GM18511 (cell line): ENCODE data around the gene GNAO1.

Experiments
- ATAC-seq: cut with Tn5 transposase; IDR thresholded peaks from one replicate; pipeline ENCODE4 v1.9.1; 2021; ENCODE audit warnings: mild to moderate bottlenecking, moderate library complexity; ENCODE audit not compliant: unreplicated experiment

The GNAO1 gene

DNA sequence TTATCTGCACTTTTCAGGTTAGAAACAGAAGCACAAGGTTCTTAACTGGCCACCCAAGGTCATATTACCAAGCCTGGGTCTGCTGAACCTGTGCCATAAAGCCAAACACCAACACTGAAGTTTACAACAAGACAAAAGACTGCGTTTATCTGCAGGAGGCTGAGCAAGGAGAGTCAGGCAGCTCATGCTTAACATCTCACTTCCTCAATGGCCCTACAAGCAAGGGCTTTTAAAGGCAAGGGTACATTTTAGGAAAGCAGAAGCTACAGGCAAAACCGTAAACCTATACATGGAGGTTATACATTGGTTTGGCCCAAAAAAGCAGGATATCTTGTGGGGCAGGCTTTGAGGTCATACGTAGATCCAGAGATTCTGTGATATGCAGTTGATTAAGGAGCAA lies 91.2 kb downstream of the GNAO1 start:
- no peak for ATAC-seq

DNA sequence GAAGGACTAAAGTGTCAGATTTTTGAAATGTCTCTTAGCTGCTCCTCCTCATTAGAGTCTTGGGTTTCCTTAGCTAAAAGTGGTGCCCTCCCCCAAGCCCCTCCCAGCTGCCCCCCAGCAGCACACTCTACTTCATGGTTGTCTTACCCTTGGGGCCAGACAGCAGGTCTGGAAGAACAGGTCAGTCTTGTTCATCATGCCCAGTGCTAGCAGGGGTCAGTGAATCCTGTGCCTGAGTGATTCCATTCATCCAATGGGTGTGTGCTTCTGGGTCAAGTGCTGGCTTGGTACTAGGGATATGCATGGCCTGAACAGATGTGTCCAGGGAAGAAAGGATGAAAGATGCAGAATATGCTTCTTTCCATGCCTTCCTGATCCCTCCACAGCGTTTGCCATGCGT lies 93.2 kb downstream of the GNAO1 start:
- ATAC-seq, result no peak

DNA sequence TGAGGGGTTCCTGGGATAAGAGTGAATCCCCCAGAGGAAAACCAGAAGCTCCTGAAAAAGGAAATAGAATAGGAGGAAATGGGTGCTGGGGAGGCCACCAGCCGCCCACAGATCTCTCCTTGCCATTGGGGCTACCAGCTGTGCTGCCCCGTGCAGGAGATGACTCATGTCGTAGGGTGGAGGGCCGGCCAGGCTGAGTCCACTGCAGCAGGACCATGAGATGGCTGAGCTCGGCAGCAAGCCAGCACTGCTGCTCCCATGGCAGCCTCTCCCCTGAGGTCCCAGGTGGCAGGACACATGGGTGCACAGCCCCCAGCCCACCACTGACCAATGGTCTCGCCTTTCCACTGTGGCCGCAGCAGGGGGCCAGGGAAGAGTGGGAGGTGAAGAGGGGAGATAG lies 95.5 kb downstream of the GNAO1 start:
- no peak for ATAC-seq

DNA sequence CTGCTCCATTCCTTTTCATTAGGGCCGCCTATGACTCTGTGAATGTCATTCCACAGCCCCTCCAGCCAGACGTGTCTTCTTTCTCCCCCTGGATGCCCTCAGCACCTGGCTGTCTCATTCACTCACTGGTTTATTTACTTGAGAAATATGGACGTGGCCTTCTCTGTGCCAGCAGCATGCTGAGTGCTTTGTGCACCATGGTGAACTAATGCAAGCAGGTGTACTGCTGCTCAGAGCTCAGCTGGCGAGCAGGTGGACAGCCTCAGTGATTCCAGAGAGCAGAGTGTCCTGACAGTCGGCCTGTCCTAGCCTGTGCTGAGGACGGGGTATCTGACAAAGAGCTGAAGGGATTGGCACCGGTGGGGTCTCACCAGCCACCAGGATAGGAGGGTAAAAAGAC lies 96.7 kb downstream of the GNAO1 start:
- ATAC-seq, result no peak

DNA sequence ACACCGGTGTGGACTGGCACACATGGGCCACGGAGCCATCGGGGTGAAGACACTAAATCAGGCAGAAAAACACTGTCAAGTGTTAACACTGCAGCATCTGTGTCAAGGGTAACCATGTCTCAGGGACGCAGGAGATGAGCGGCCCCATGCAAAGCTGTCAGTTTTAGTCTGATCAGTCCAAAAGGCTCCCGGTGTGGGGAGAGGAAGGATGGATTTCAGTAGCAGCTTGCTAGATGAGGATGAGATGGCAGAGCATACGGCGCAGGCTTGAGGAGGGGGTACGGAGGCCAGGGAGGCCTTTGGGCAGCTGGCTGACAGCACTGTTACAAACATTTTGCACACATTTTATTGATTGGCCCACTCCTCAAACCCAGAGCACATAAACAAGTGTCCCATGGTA lies 98.1 kb downstream of the GNAO1 start:
- no peak for ATAC-seq

DNA sequence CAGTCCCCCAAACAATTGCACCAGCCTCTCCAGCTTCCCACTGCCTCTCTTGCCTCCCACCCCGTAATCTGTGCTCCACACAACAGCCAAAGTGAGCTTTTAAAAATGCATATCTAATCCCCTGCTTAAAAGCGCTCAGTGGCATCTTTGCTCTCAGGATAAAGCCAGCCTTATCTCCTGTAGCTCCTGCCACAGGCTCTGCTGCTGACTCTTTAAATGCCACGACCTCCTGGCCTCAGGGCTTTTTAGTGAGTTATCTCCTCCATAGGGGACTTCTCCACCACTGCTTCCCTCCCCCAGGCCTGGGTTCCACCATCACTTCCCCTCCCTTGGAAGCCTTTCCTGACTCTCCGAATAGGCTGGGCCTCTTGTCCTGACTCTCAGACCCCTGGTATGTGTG lies 98.6 kb downstream of the GNAO1 start:
- ATAC-seq, result no peak

DNA sequence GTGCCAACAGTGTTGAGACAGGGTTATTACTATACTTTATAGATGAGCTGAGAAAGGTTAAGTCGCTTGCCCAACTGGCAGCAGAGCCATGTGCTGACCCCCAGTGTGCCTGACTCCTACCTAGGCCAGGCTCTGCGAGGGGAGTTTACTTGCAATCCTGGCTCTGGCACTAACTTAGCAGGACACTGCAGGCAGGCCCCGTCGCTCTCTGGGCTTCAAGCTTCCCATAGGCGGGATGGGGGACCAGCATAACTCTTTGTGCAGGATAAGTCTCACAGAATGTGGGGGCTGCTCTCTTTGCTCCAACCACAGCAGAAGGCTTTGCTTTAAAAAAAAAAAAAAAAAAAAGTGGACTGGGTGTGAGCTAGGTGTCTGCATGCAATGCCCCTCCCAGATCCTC lies 102.7 kb downstream of the GNAO1 start:
- no peak for ATAC-seq

DNA sequence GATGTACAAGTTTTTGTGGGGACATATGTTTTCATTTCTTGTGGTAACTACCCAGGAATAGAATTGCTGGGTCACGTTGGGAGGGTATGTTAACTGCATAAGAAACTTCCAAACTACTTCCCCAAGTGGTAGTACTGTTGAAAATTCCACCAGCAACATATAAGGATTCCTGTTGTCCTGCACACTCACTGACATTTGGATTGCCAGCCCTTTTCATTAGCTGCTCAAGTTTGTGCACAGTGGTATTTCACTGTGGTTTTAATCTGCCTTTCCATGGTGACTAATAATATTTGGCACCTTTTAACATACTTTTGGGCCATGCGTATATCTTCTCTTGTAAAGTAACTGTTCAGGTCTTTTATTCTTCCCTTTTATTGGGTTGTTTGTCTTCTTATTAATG lies 103.3 kb downstream of the GNAO1 start:
- no peak for ATAC-seq

DNA sequence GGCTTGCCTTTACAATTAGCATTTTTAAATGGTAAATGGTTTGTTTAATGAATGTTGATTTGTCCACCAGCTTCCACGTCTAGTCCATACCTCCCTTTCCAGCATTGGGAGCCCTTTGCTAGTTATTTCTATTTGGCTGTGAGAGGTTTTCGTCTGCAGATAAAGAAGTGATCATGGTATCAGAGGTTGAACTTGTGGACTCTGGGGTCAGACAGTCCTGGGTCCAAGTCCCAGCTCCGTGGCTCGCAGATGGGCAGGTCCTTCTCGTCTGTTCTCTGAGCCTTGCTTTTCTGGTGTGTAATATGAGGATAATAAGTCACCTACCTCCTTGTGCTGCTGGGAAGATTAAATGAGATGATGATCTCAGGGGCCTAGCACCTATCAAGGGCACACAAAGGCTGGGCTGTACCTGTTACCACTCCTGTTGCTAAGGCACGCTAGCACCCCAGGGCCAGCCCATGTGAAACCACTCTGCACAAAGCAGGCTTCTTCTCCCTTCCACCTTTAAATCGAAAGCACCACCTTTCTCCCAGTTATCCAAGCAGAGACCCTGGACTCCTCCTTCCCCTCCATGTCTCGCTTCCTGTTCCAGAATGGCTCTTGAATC lies 103.9 kb downstream of the GNAO1 start:
- no peak for ATAC-seq

DNA sequence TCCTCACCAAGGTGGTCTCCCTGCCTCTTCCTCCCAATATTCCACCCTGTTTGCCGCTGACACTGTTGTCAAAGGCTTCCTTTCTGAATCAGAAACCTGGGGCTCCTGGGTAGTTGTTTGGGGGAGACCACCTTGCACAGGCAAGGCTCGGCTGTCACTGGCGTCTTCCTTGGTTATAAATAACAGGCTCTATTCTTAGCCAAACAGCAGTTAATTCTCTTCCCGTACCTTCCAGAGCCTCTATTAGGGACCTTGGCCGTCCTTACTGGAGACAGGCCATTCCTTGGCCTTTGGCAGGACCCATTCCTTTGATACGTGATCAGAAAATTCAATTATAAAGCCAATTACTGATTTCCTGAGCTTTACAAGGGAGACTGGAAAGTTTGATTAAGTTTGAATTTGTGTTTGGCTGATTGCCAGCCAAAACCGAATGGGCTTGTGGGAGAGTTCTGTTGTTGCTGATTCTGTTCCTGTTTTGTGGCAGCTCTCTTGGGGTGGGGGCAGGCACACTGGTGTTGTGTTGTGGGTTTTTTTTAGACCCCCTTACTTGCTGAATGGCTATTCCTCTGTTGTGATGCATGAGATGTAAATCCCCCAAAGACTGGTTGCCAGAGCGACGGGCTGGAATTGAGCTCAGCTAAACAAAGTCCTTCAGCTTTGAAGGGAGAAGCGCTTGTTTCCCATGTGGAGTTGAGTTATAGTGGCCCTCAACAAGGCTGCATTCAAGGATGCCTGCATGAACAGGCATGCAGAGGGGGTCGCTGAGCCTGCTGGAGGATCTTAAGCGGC lies 104.6 kb downstream of the GNAO1 start:
- no peak for ATAC-seq

DNA sequence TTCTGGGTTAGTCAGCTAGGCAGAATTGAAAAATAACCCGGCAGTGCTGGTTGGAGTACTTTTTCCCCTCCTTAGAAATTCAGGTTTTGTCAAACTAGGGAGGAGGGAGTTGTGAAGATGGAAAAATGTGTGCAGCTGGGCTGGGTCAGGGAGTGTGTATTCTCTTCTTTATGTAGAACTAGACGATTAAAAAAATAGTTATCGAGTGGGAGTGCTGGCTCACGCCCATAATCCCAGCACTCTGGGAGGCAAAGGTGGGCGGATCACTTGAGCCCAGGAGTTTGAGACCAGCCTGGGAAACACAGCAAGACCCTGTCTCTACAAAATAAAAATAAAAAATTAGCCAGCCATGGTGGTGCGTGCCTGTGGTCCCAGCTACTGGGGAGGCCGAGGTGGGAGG lies 106.4 kb downstream of the GNAO1 start:
- ATAC-seq, result no peak

DNA sequence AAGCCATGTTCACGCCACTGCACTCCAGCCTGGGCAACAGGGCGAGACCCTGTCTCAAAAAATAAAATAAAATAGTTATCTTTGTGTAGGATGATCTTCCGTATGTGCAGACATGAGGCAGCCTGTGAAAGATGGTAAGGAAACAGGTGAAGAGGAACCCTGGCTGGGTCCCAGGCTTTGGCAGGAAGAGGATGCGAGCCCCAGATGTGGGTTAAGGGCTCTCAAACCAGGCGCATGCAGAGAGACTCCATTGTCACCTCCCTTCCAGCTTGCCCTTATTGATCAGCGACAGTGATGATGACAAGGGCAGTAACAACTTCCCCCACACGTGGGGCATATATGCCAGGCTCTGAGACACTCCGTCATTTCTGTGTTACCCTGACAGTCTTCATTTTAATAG lies 106.8 kb downstream of the GNAO1 start:
- no peak for ATAC-seq

DNA sequence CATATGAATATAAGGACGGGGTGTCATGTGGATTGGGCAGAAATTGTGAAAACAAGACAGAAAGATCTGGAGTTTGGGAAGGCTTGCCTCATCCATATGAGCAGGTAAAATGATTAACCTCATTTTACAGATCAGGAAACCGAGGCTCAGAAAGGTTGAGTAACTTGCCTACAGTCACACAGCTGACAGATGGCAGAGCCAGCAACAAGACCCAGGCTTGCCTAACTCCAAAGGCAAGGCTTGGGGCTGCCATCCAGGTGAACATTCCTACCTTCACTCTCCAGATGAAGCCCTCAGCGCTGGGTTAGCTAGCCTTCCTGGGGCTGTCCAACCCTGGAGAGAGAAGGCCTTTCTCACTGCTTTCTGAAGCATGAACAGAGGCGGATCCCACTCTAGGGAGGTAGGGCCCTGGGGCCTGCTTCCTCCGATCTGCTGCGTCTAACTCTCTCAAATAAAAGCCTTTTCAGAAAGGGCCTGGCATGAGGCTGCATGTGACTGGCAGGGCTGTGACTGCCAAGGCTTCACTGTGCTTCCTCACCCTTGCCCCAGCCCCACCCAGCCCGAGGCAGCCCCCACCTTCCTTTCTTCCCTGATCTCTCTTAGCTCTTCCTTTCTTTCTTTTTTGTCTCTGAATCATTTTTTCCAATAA lies 107.8 kb downstream of the GNAO1 start:
- no peak for ATAC-seq

DNA sequence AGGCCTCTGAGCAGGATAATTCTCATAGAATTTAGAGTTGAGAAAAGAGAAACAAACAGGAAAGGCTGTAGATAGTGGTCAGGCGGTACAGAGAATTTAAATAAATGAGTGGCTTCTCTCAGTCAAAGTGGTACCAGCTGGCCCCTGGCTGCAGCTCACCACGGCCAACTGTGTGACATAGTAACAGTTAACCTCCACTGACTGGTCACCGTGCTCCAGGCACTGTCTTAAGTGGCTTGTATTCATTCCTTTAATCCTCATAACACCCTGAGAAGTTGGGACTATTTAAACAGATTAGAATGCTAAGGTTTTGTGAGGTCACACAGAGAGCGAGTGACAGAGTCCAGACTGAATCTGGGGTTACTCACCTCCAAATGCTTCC lies 108.9 kb downstream of the GNAO1 start:
- no peak for ATAC-seq

DNA sequence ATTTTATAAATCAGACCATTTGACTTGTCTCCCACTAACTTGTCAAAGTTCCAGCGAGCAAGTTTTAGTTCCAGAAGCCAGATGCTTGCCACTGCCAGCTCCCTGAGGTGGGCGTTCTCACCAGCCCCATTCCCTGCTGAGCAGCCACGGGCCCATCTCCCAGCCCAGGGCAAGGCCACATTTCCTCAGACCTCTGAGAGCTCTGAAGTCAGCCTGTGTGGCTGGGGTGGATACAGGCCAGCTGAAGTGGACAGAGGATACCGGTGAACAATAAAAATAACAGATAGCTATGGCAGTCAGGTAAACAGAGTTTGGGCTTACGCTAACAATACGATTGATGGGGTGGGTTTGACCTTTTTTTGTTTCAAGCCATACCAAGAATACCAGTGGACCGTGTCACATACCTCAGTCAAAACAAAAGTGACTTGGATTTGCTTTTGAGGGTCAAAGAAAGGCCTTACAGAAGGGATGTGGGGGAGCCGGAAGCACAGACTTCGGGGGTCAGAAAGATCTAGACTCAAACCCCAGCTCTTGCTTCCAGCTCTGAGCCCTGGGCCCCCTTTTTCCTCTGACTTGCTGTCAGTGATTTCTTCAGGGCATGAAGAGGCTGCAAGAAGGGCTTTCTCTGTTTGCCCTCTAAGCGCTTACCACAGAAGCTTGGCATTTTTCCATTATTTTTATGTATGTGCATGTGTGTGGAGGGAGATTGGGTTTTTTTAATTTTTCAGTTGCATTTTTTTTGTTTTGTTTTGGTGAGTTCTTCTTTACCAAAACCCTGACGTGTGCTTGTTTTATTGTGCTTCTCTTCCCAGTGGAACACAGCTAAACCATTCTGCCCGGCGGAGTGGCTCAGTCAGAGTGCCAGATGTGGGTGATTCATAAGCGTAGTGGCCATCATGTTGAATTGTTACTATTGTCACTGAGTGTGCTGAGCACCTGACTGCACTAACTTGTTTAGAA lies 109.9 kb downstream of the GNAO1 start:
- ATAC-seq, result peak; percentile 49

DNA sequence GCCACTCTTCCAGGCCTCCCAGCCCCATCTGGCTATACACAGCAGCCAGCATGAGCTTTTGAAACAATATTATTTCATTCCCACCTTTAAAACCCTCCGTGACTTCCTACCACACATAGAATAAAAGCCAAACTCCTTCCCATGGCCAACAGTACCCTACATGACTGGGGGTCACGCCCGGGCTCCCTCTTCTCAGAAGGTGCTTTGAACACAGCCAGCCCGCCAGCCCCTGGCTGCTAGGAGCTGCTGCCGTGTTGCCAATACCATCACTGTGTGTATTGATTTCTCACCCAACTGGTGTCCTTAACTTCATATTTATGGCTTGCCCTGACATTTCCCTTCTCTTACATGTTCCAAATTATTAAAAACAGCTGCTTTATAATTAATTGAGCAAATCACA lies 111.2 kb downstream of the GNAO1 start:
- ATAC-seq, result no peak

DNA sequence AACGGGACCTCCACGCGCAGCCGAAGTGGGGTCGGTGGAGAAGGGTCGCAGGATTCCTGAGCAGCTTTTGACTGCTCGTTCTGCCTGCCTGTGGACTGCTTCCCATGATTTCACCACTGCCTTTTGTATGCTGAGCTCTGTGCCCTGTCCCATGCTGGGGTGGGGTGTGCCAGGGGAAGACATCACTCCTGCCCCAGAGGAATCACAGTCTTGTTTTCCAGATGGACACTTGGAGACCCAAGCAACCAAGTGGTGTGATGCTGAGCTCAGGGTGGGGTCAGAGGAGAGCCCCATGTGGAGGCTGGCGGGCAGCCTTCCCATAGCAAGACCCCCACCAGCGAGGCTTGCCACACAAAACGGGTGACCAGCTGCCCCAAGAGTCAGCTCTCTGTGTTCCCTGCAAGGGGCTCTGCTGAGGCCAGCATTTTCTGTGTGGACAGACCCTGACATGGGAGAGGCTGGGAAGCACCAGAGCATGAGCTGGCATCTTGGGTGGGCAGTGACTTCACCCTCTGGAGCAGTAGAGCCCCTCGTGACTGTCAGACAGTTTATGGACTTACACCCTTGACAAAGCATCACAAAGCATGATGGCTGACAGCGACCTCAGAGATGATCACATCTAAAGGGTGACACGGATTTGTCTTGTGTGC lies 111.9 kb downstream of the GNAO1 start:
- ATAC-seq, result no peak

DNA sequence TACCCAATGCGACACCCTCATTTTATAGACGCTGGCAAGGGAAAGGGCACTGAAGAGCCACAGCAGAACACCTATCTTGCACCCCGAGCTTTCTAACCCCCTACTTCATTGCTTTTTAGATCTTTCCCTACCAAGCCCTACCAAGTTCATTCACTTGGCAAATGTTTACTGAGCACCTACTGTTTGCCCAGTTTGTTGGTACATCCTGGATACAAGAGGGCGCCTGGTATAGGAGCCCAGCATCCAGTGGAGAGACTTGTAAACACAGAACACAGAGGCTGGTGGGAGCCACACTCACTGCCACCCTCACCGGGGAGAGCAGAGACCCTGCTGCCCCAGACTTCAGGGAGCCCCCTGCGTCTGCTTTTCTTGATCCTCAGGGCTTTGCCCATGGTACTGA lies 112.6 kb downstream of the GNAO1 start:
- no peak for ATAC-seq

DNA sequence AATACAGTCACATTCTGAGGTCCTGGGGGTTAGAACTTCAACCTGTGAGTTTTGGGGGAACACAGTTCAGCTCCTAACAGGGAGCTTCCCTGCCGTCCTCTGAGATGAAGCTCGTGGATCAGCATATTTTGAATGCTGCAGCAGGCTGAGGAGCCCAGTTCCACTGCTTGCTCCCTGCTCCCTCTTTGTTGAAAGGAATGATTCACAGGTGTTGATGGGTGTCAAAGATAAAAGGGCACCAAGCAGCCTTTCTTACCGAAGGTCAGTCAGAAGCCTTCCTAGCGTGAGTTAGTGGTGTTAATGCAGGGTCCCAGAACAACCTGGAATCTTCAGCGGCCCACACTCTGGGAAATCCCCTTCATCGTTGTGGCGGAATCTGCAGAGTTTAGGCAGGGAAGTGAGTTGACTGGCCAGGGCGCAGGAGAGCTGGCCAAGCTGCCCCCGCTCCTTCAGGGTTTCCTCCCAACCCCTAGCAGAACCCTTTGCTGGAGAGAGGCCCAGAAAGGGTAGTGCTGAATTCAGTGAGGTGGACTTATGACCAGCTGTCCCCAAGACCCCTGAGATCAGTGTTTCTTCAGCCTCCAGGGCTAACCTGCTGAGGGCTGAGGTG lies 114.8 kb downstream of the GNAO1 start:
- no peak for ATAC-seq
